ENCODE measurements around the gene GGA1.

Gene GGA1, protein sequence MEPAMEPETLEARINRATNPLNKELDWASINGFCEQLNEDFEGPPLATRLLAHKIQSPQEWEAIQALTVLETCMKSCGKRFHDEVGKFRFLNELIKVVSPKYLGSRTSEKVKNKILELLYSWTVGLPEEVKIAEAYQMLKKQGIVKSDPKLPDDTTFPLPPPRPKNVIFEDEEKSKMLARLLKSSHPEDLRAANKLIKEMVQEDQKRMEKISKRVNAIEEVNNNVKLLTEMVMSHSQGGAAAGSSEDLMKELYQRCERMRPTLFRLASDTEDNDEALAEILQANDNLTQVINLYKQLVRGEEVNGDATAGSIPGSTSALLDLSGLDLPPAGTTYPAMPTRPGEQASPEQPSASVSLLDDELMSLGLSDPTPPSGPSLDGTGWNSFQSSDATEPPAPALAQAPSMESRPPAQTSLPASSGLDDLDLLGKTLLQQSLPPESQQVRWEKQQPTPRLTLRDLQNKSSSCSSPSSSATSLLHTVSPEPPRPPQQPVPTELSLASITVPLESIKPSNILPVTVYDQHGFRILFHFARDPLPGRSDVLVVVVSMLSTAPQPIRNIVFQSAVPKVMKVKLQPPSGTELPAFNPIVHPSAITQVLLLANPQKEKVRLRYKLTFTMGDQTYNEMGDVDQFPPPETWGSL

DNA sequence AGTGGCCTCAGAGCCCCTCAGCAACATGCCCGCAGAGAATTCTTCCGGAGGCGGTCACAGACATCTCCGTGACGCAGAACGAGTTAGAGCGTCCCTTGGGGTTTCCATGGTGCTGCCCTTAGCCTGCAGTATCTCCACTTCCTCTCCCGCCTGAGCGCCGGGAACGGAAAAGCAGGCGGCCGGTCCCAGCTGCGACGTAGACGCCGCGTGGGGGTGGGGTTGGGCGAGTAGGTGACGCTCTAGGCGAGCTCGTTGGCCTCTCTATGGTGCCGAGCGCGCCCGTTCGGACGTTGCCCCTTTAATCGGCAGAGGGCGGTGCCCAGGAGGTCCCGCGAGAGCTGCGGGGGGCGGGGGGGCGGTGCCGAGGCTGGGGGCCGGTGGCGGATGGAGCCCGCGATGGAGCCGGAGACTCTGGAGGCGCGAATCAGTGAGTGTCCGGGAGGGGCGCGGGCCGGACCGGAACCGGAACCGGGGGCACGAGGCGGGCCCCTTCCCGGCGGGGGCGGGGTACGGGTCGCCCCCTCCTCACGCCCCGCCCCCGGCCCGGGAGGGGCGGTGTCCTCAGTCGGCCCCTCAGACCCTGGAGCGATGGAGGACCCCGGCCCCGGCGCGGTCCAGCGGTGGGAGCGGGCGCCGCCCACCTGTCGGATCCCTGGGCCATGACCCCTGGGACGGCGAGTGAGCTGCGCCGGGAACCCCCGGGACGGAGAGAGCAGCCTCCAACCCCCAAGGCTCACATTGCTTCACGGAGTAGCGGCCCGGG, at the start of gene GGA1:
Gene GGA1 (plus strand): TSS at position 358 of the 763 bp plus-strand sequence. CDS start 27 bp downstream, at position 385.
- TF ChIP-seq, protein P1, sequence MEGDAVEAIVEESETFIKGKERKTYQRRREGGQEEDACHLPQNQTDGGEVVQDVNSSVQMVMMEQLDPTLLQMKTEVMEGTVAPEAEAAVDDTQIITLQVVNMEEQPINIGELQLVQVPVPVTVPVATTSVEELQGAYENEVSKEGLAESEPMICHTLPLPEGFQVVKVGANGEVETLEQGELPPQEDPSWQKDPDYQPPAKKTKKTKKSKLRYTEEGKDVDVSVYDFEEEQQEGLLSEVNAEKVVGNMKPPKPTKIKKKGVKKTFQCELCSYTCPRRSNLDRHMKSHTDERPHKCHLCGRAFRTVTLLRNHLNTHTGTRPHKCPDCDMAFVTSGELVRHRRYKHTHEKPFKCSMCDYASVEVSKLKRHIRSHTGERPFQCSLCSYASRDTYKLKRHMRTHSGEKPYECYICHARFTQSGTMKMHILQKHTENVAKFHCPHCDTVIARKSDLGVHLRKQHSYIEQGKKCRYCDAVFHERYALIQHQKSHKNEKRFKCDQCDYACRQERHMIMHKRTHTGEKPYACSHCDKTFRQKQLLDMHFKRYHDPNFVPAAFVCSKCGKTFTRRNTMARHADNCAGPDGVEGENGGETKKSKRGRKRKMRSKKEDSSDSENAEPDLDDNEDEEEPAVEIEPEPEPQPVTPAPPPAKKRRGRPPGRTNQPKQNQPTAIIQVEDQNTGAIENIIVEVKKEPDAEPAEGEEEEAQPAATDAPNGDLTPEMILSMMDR (IDR thresholded peaks at IDR 0.05; ENCODE audit: low read depth, low read length), result no peak
- peak within 1 kb of the TSS; percentile 82 for H3K4me3 ChIP-seq (ENCODE audit: low read depth, low read length)
- in situ Hi-C loops (cut with HindIII; ENCODE audit: low sequenced_read_pairs), result no loop called here

DNA sequence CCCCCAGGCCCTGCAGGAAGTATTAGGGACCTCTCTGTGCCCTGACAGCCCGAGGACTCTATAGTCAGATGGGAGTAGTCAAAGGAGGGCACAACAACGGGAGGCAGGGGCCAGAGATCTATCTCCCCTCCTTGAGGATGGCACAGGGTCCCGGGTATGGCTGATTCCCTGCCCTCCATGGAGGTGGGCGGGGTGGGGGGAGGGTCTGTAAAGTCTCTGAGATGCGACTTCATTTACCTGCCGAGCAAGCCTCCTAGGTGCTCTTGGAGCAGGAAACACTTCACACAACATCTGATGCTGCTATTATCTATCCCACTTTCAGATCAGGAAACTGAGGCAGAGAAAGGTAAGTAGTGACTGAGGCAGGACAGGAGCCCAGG, 49.1 kb upstream of the GGA1 start:
- H3K4me3 ChIP-seq (ENCODE audit: low read depth, low read length), result peak overlapping the region; percentile 32
- TF ChIP-seq, protein P1 (IDR thresholded peaks at IDR 0.05; ENCODE audit: low read depth, low read length), result no peak
- no peak for DNase-seq (ENCODE audit: low read depth, low spot score)
- in situ Hi-C loops (cut with HindIII; ENCODE audit: low sequenced_read_pairs), result no loop called here

More for the DNA sequence above, at the start of gene GGA1:
- peak; percentile 98 for DNase-seq (ENCODE audit: low read depth, low spot score)

DNA sequence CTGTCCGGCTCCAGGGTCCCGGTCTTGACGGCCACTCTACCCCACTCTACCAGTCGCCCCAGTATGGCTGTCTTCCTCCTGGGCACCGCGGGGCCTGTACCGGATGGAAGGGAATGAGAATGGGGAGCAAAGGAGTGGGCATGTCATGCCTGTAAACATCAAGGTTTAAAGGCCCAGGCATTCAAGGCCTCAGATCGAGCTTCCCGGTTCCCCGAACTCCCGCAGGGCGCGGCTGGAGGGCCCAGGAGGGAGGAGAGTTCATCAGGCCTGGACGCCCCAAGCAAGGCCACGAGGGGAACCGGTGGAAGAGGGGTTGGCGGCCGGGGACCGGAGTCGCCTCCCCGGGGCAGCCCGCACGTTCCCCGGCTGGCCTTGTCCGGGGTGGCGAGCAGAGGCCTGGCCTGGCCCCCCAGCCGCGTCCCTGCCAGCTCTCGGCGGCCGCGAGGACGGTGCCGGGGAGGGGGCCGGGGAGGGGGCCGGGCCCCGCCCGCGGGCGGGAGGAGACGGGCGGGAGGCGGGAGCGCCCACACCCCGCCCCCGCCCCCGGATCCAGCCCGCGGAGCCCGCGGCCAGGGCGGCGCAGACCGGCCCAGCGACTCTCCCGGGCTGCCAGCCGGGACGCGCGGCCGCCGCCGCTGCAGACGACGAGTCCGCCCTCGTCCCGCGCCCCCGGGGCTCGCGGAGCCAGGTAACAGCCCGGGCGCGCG, 48.6 kb upstream of the GGA1 start, which contains the start of gene CDC42EP1:
Gene CDC42EP1 (plus strand): TSS at position 580 of the 707 bp plus-strand sequence. CDS start 5,870 bp downstream, outside the sequence.
- peak within 1 kb of the TSS; percentile 84 for H3K4me3 ChIP-seq (ENCODE audit: low read depth, low read length)
- TF ChIP-seq, protein P1 (IDR thresholded peaks at IDR 0.05; ENCODE audit: low read depth, low read length), result no peak
- DNase-seq (ENCODE audit: low read depth, low spot score), result peak; percentile 59
- in situ Hi-C loops (cut with HindIII; ENCODE audit: low sequenced_read_pairs), result no loop called here

DNA sequence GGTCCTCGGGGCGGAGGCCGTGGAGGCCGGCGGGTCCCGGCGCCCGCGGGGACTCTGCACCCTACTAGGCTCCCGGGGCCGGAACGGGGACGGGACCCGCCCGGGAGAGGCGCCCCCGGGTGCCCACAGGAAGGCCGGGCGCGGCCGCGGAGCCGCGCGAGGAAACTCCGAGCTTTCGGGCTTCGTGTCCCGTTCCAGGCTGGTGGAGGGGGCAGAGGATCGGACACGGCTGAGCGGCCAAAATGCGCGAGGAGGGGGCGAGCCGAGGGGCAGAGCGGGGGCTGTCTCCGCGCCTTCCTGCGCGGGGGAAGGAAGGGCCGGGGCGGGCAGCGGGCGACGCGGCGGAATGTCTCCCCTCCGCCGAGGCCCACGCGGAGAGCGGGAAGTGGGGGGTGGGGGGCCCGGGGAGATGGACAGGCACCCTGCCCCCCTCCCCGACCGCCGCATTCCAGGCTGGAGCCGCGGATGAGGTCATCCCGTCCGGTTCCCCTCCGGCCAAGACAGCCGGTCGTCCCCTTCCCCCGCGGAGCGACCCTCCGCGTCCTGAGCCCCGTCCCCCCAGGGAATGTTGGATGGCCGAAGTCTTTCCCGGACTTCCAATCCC, 47.9 kb upstream of the GGA1 start:
- H3K4me3 ChIP-seq (ENCODE audit: low read depth, low read length), result peak overlapping the region; percentile 84
- peak; percentile 61 for DNase-seq (ENCODE audit: low read depth, low spot score)
- TF ChIP-seq, protein P1 (IDR thresholded peaks at IDR 0.05; ENCODE audit: low read depth, low read length), result no peak
- in situ Hi-C loops (cut with HindIII; ENCODE audit: low sequenced_read_pairs), result no loop called here

DNA sequence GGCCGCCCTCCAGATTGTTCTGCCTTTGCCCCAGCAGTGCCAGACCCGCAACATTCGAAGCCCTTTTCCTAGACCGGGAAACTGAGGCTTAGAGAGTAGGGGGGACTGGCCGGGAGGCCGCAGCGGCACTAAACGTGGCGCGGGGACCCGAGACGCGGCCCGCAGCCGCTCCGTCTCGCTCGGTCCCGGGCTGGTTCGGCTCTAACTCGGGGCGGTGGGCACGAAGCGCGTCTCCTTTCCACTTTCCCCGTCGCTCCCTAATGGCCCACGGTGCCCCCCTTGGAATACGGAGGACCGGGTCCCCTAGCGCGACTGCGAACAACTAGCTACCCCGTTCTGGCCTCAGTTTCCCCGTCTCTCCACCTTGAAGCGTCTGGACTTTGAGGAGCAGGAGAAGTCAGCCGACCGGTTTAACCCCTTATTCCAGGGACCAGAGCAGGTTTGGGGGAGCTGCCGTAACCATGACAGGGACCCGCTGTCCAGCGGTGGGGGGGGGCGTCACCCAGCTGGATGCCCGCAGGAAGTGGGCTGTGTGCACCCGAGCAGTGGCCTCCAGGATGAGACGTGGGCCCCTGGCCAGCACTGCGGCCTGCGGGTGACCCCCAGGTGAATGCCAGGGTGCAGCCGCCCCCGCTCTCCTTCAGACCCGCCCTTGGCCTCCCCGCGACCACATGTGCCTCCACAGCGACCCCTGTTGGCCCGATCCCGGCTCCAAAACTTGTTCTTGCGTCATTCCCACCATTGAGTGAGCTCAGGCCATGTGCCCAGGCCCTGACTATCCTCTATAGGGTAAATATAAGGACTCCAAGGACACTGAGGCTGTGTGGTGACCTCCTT, 47.2 kb upstream of the GGA1 start:
- in situ Hi-C loops (cut with HindIII; ENCODE audit: low sequenced_read_pairs), result no loop called here
- TF ChIP-seq, protein P1 (IDR thresholded peaks at IDR 0.05; ENCODE audit: low read depth, low read length), result peak; percentile 87
- H3K4me3 ChIP-seq (ENCODE audit: low read depth, low read length), result peak overlapping the region; percentile 84
- peak; percentile 87 for DNase-seq (ENCODE audit: low read depth, low spot score)
